SK-N-SH (cell line): ENCODE results near the gene PDCL2. TPM values are rescaled to one million over a fixed set of nuclear protein-coding genes. Genes with fewer than 3 reads are reported as not detected.
A peak's percentile ranks its signal among the peaks of the same experiment; 100 is the strongest.

ENCODE experiments used
- CTCF ChIA-PET: fragments of 300-600, 350-600 bp; formaldehyde crosslinking; extraction: SDS; loops from one replicate; lab custom pipeline; 2021; lab: Yijun Ruan, JAX
- POLR2A ChIA-PET: fragments of 350-600 bp; sonication (Branson Sonifier 250); formaldehyde crosslinking; extraction: SDS; loops from one replicate; lab custom pipeline; 2020; ENCODE audit warnings: antibody characterized with exemption, inconsistent platforms; lab: Yijun Ruan, JAX
- DNase-seq: peaks from one replicate; pipeline ENCODE4 v3.0.0; 2012
- H2AFZ ChIP-seq: fragments of 200-600 bp; sonication (generic); 2 replicates; pipeline ENCODE4 v1.8.1; 2016; ENCODE audit warnings: antibody characterized with exemption, mild to moderate bottlenecking, low read depth
- H3F3A ChIP-seq: fragments of 200-600 bp; sonication (generic); replicated peaks from 2 replicates; pipeline ENCODE3; 2016; ENCODE audit warnings: antibody characterized with exemption, mild to moderate bottlenecking; ENCODE audit not compliant: insufficient read depth
- H3K27ac ChIP-seq, 2 experiments: fragments of 200-500 bp in 1 of 2; fragments of 200-600 bp in 1 of 2; sonication (Bioruptor generic) in 1 of 2; sonication (generic), shearing (Covaris generic) in 1 of 2; 2 replicates each; pipeline versions ENCODE4 v1.5.1 to v1.6.1; 2014 to 2016; ENCODE audit warnings: low read depth in 2 of 2, inconsistent platforms in 1 of 2, low read length in 1 of 2, mild to moderate bottlenecking in 1 of 2, mixed read lengths in 1 of 2
- H3K27me3 ChIP-seq: fragments of 200-600 bp; sonication (generic), shearing (Covaris generic); 2 replicates; pipeline ENCODE4 v1.6.1; 2016; ENCODE audit warnings: mixed run types; ENCODE audit not compliant: insufficient read depth
- H3K36me3 ChIP-seq, 2 experiments: fragments of 200-500 bp in 1 of 2; fragments of 200-600 bp in 1 of 2; sonication (Bioruptor generic) in 1 of 2; sonication (generic) in 1 of 2; replicated peaks in 1 of 2; 2 replicates each; pipeline versions ENCODE3 to v1.5.1; 2014 to 2016; ENCODE audit warnings: low read length in 1 of 2, mild to moderate bottlenecking in 1 of 2; ENCODE audit not compliant: insufficient read depth in 2 of 2, control insufficient read depth in 1 of 2
- H3K4me1 ChIP-seq, 2 experiments: fragments of 200-500 bp in 1 of 2; fragments of 200-600 bp in 1 of 2; sonication (Bioruptor generic) in 1 of 2; sonication (generic), shearing (Covaris generic) in 1 of 2; 2 replicates each; pipeline versions ENCODE4 v1.5.1 to v1.6.1; 2014 to 2016; ENCODE audit warnings: low read depth in 1 of 2, low read length in 1 of 2, mixed run types in 1 of 2; ENCODE audit not compliant: insufficient read depth in 2 of 2, control insufficient read depth in 1 of 2
- H3K4me2 ChIP-seq: fragments of 200-600 bp; sonication (generic), shearing (Covaris generic); 2 replicates; pipeline ENCODE4 v1.6.1; 2017; ENCODE audit warnings: mixed run types
- H3K4me3 ChIP-seq, 2 experiments: fragments of 200-500 bp in 1 of 2; fragments of 200-600 bp in 1 of 2; sonication (Bioruptor generic) in 1 of 2; sonication (generic), shearing (Covaris generic) in 1 of 2; 2 replicates each; pipeline versions ENCODE4 v1.5.1 to v1.8.1; 2014 to 2016; ENCODE audit warnings: low read depth in 2 of 2, inconsistent platforms in 1 of 2, low read length in 1 of 2, mild to moderate bottlenecking in 1 of 2, mixed read lengths in 1 of 2, moderate library complexity in 1 of 2
- H3K79me2 ChIP-seq: fragments of 200-600 bp; sonication (generic); 2 replicates; pipeline ENCODE4 v1.8.1; 2017; ENCODE audit warnings: mild to moderate bottlenecking; ENCODE audit not compliant: insufficient read depth
- H3K9ac ChIP-seq: fragments of 200-600 bp; sonication (generic); 2 replicates; pipeline ENCODE4 v1.6.1; 2017; ENCODE audit warnings: mixed run types
- H3K9me2 ChIP-seq: fragments of 200-600 bp; sonication (generic); 2 replicates; pipeline ENCODE4 v1.6.1; 2017; ENCODE audit warnings: mixed run types
- H3K9me3 ChIP-seq: fragments of 200-600 bp; sonication (generic); 2 replicates; pipeline ENCODE4 v1.6.1; 2017; ENCODE audit warnings: mixed run types, mild to moderate bottlenecking, moderate library complexity
- H4K20me1 ChIP-seq: fragments of 200-600 bp; sonication (generic); 2 replicates; pipeline ENCODE4 v1.6.1; 2017; ENCODE audit warnings: mild to moderate bottlenecking, mixed run types; ENCODE audit not compliant: insufficient read depth
- EP300 ChIP-seq, 2 experiments: IDR thresholded peaks; 2 replicates each; pipeline versions ENCODE4 v1.4.0 to v1.6.1; 2012; ENCODE audit warnings: borderline replicate concordance in 1 of 2, low read depth in 1 of 2, low read length in 1 of 2
- FOSL2 ChIP-seq: IDR thresholded peaks from 2 replicates; pipeline ENCODE4 v1.4.0; 2012; ENCODE audit warnings: low read depth, mild to moderate bottlenecking, moderate library complexity, borderline replicate concordance
- FOXJ3 ChIP-seq: sonication (generic); formaldehyde crosslinking; IDR thresholded peaks from 2 replicates; pipeline ENCODE4 v1.5.1; 2020; ENCODE audit warnings: mild to moderate bottlenecking, missing genetic modification reagents
- GABPA ChIP-seq: IDR thresholded peaks from 2 replicates; pipeline ENCODE4 v1.4.0; 2012; ENCODE audit warnings: low read depth, mild to moderate bottlenecking
- JUND ChIP-seq: IDR thresholded peaks from 2 replicates; pipeline ENCODE4 v1.4.0; 2012
- MXI1 ChIP-seq: IDR thresholded peaks from 2 replicates; pipeline ENCODE4 v1.6.1; 2012; ENCODE audit warnings: mild to moderate bottlenecking, low read depth, low read length, improper control_type of control experiment
- POLR2AphosphoS5 ChIP-seq: IDR thresholded peaks from 2 replicates; pipeline ENCODE4 v1.6.1; 2012; ENCODE audit warnings: low read depth, low read length
- RAD21 ChIP-seq: IDR thresholded peaks from 2 replicates; pipeline ENCODE4 v1.6.1; 2012; ENCODE audit warnings: mild to moderate bottlenecking, low read length
- RXRA ChIP-seq: IDR thresholded peaks from 2 replicates; pipeline ENCODE4 v1.4.0; 2012; ENCODE audit warnings: low read depth, mild to moderate bottlenecking, borderline replicate concordance
- SIN3A ChIP-seq: IDR thresholded peaks from 2 replicates; pipeline ENCODE4 v1.6.1; 2012; ENCODE audit warnings: low read depth, mild to moderate bottlenecking, low read length, moderate library complexity, borderline replicate concordance
- USF2 ChIP-seq: fragments of 150-350 bp; IDR thresholded peaks from 2 replicates; pipeline ENCODE4 v1.6.1; 2017; ENCODE audit warnings: antibody characterized with exemption, low read length, low read depth, borderline replicate concordance
- ZBTB33 ChIP-seq: IDR thresholded peaks from 2 replicates; pipeline ENCODE4 v1.4.0; 2012; ENCODE audit warnings: low read depth, borderline replicate concordance
- WGBS: methylation state at CpG from one replicate; pipeline ENCODE4 v1.1.6; 2017; ENCODE audit warnings: low lambda C conversion rate; 5-methylcytosine and 5-hydroxymethylcytosine counted together
- polyA plus RNA-seq, 3 experiments: library from polyadenylated mRNA; depleted of rRNA; stranded (reverse); fragments of >200 nt; gene quantifications; 2 replicates each; pipeline ENCODE4 v1.2.3, GENCODE V29; 2012
- TF ChIP-seq, protein P1 (sequence below): fragments of 150-350 bp; IDR thresholded peaks from 2 replicates; pipeline ENCODE4 v1.6.1; 2016; ENCODE audit warnings: mild to moderate bottlenecking, low read depth, low read length
- TF ChIP-seq, protein P2 (sequence below): IDR thresholded peaks from 2 replicates; pipeline ENCODE4 v1.4.0; 2012; ENCODE audit warnings: low read depth
- TF ChIP-seq, protein P3 (sequence below): fragments of 200-600 bp; sonication (generic); IDR thresholded peaks from 2 replicates; pipeline ENCODE4 v1.6.1; 2017; ENCODE audit warnings: antibody characterized with exemption, mild to moderate bottlenecking, moderate library complexity
- TF ChIP-seq, protein P4 (sequence below): IDR thresholded peaks from 2 replicates; pipeline ENCODE4 v1.6.1; 2012; ENCODE audit warnings: mild to moderate bottlenecking, low read depth, low read length, moderate library complexity

The PDCL2 gene
- polyA plus RNA-seq, 1 of the 3 experiments (the other 2 are of a cell fraction): not detected

DNA sequence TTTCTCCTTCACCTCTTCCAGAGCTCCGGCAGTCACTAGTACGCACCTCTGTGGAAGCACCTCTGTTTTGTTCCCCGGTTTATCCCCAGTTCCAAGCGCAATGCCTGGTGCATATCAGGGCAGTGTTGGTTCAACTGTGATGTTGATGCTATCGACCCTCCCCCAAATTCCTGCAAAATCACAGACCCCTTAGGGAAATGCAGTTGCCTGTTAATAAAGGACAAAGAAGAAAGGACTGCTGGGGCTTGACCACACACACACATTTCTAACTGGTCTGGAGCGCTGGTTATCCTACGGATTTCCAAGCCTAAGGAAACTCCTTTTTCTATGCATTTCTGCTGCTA lies 44.6 kb upstream of the PDCL2 start:
- H3K9ac ChIP-seq: no peak overlapping the region
- TF ChIP-seq ZBTB33 (no peak), SIN3A (no peak), RAD21 (no peak), USF2 (no peak), JUND (no peak), MXI1 (no peak), EP300 (IDR thresholded peaks at IDR 0.05; ENCODE audit: borderline replicate concordance in 1 of 2, low read depth in 1 of 2, low read length in 1 of 2) (no peak), GABPA (no peak), POLR2AphosphoS5 (no peak), RXRA (no peak), FOSL2 (no peak), FOXJ3 (CRISPR knock-in tag) (no peak)
- TF ChIP-seq, protein P1, sequence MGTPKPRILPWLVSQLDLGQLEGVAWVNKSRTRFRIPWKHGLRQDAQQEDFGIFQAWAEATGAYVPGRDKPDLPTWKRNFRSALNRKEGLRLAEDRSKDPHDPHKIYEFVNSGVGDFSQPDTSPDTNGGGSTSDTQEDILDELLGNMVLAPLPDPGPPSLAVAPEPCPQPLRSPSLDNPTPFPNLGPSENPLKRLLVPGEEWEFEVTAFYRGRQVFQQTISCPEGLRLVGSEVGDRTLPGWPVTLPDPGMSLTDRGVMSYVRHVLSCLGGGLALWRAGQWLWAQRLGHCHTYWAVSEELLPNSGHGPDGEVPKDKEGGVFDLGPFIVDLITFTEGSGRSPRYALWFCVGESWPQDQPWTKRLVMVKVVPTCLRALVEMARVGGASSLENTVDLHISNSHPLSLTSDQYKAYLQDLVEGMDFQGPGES: no peak
- TF ChIP-seq, protein P2, sequence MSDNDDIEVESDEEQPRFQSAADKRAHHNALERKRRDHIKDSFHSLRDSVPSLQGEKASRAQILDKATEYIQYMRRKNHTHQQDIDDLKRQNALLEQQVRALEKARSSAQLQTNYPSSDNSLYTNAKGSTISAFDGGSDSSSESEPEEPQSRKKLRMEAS: no peak
- TF ChIP-seq, protein P3, sequence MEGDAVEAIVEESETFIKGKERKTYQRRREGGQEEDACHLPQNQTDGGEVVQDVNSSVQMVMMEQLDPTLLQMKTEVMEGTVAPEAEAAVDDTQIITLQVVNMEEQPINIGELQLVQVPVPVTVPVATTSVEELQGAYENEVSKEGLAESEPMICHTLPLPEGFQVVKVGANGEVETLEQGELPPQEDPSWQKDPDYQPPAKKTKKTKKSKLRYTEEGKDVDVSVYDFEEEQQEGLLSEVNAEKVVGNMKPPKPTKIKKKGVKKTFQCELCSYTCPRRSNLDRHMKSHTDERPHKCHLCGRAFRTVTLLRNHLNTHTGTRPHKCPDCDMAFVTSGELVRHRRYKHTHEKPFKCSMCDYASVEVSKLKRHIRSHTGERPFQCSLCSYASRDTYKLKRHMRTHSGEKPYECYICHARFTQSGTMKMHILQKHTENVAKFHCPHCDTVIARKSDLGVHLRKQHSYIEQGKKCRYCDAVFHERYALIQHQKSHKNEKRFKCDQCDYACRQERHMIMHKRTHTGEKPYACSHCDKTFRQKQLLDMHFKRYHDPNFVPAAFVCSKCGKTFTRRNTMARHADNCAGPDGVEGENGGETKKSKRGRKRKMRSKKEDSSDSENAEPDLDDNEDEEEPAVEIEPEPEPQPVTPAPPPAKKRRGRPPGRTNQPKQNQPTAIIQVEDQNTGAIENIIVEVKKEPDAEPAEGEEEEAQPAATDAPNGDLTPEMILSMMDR: no peak
- TF ChIP-seq, protein P4, sequence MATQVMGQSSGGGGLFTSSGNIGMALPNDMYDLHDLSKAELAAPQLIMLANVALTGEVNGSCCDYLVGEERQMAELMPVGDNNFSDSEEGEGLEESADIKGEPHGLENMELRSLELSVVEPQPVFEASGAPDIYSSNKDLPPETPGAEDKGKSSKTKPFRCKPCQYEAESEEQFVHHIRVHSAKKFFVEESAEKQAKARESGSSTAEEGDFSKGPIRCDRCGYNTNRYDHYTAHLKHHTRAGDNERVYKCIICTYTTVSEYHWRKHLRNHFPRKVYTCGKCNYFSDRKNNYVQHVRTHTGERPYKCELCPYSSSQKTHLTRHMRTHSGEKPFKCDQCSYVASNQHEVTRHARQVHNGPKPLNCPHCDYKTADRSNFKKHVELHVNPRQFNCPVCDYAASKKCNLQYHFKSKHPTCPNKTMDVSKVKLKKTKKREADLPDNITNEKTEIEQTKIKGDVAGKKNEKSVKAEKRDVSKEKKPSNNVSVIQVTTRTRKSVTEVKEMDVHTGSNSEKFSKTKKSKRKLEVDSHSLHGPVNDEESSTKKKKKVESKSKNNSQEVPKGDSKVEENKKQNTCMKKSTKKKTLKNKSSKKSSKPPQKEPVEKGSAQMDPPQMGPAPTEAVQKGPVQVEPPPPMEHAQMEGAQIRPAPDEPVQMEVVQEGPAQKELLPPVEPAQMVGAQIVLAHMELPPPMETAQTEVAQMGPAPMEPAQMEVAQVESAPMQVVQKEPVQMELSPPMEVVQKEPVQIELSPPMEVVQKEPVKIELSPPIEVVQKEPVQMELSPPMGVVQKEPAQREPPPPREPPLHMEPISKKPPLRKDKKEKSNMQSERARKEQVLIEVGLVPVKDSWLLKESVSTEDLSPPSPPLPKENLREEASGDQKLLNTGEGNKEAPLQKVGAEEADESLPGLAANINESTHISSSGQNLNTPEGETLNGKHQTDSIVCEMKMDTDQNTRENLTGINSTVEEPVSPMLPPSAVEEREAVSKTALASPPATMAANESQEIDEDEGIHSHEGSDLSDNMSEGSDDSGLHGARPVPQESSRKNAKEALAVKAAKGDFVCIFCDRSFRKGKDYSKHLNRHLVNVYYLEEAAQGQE: no peak
- TF ChIP-seq, all 33 proteins: peak for 0
- Histone ChIP-seq H3K4me3 (peak overlapping the region; percentile 51 to 57; a peak in 3 of 4 replicates), H3K36me3 (no peaks in the 10 kb centered on the region), H3K9me3 (no peaks in the 10 kb centered on the region), H3F3A (no peaks in the 10 kb centered on the region), H3K27me3 (peaks cover 18% of the 10 kb centered on the region; the same call in 1 of the 2 replicates), H2AFZ (peak overlapping the region; percentile 68; the same call in 1 of the 2 replicates), H3K4me1 (peaks cover 0 to 14% of the 10 kb centered on the region in 2 experiments; a peak in 1 of 4 replicates), H4K20me1 (no peaks in the 10 kb centered on the region), H3K9me2 (no peaks in the 10 kb centered on the region), H3K27ac (no peak overlapping the region; a peak in 1 of 4 replicates), H3K79me2 (no peaks in the 10 kb centered on the region), H3K4me2 (peak overlapping the region; percentile 78)
- DNase-seq: peak; percentile 44
- 66% methylated on average over 7 of the region's 7 CpGs for WGBS
- CTCF ChIA-PET: interaction anchor here (0.8 to 1.2 kb wide), 2 partner anchors 22 to 229 kb away, joined by 3 read pairs; no protein-coding TSS in a partner anchor
- POLR2A ChIA-PET: no interaction called here
